HepG2 (cell line): ENCODE results near the gene ATG7.

Source experiments
- CTCF ChIP-seq: sonication (generic); formaldehyde crosslinking; IDR thresholded peaks from 2 replicates; pipeline ENCODE4 v1.5.0; 2020; ENCODE audit warnings: mild to moderate bottlenecking, missing genetic modification reagents, moderate library complexity
- ELK4 ChIP-seq: sonication (generic); formaldehyde crosslinking; IDR thresholded peaks from 2 replicates; pipeline ENCODE4 v1.9.0; 2021; ENCODE audit warnings: missing genetic modification reagents, borderline replicate concordance
- HMGA1 ChIP-seq: sonication (generic); formaldehyde crosslinking; conservative IDR thresholded peaks from 2 replicates; pipeline ENCODE4 v1.4.0; 2020; ENCODE audit warnings: missing genetic modification reagents
- HMGXB4 ChIP-seq, 2 experiments: sonication (generic) in 1 of 2; formaldehyde crosslinking in 1 of 2; IDR thresholded peaks; 2 replicates each; pipeline versions ENCODE4 v1.4.0 to v1.6.1; 2018 to 2020; ENCODE audit warnings: missing genetic modification reagents in 2 of 2, borderline replicate concordance in 1 of 2, low read depth in 1 of 2, mild to moderate bottlenecking in 1 of 2, missing biosample characterization in 1 of 2
- NFE2L2 ChIP-seq: fragments of 150-350 bp; IDR thresholded peaks from 2 replicates; pipeline ENCODE4 v1.6.1; 2014; ENCODE audit warnings: low read length
- SOX6 ChIP-seq, 2 experiments: fragments of 450-650 bp in 1 of 2; sonication (generic) in 1 of 2; formaldehyde crosslinking in 1 of 2; IDR thresholded peaks; 2 replicates each; pipeline versions ENCODE4 v1.4.0 to v1.6.1; 2017 to 2020; ENCODE audit warnings: antibody characterized with exemption in 1 of 2, mild to moderate bottlenecking in 1 of 2, missing genetic modification reagents in 1 of 2
- TEAD2 ChIP-seq: sonication (generic); formaldehyde crosslinking; IDR thresholded peaks from 2 replicates; pipeline ENCODE4 v1.9.0; 2021; ENCODE audit warnings: missing genetic modification reagents
- ZNF335 ChIP-seq: sonication (generic); formaldehyde crosslinking; IDR thresholded peaks from 2 replicates; pipeline ENCODE4 v1.4.0; 2020; ENCODE audit warnings: missing genetic modification reagents
- ZNF503 ChIP-seq: sonication (generic); formaldehyde crosslinking; IDR thresholded peaks from 2 replicates; pipeline ENCODE4 v1.4.0; 2020; ENCODE audit warnings: missing genetic modification reagents
- ZSCAN25 ChIP-seq: sonication (generic); formaldehyde crosslinking; IDR thresholded peaks from 2 replicates; pipeline ENCODE4 v1.8.0; 2022; ENCODE audit warnings: mild to moderate bottlenecking, missing genetic modification reagents

GRCh38 chr3:11542551-11542950, 270.4 kb downstream of the ATG7 start:
- TF ChIP-seq CTCF (no peak), NFE2L2 (no peak), HMGXB4 (CRISPR knock-in tag; IDR thresholded peaks at IDR 0.05; ENCODE audit: borderline replicate concordance in 1 of 2, low read depth in 1 of 2) (no peak), TEAD2 (CRISPR knock-in tag) (no peak), SOX6 (IDR thresholded peaks at IDR 0.05) (no peak), SOX6 (CRISPR knock-in tag; IDR thresholded peaks at IDR 0.05) (no peak), ZNF335 (CRISPR knock-in tag) (no peak), HMGA1 (CRISPR knock-in tag) (no peak), ELK4 (no peak), ZNF503 (CRISPR knock-in tag) (no peak), ZSCAN25 (CRISPR knock-in tag) (no peak)
